Right renal cortex interstitium (tissue), 3 donors: Measurements from ENCODE around the gene GALNT10. TPM values are rescaled to one million over a fixed set of nuclear protein-coding genes. Genes with fewer than 3 reads are reported as not detected.
A peak's percentile ranks its signal among the peaks of the same experiment; 100 is the strongest.
"Not testable (repeated sequence)": the region's sequence is repeated elsewhere in the genome, so short reads cannot be mapped to it uniquely, and the experiment has no call there.

Experiments used
- DNase-seq, 3 donors: peaks; one replicate each; pipeline ENCODE4 v3.0.0-alpha.2; 2013; ENCODE audit warnings: low read depth in 3 of 3, low spot score in 2 of 3
- polyA plus RNA-seq, 3 donors: library from polyadenylated mRNA; unstranded; fragments of 120-200 nt; gene quantifications; one replicate each; pipeline ENCODE4 v1.2.1, GENCODE V29; 2013; ENCODE audit not compliant: insufficient read length in 3 of 3

GALNT10 gene
- polyA plus RNA-seq, 3 donors = 25.7 to 29.4 (median 27.4) TPM

DNA sequence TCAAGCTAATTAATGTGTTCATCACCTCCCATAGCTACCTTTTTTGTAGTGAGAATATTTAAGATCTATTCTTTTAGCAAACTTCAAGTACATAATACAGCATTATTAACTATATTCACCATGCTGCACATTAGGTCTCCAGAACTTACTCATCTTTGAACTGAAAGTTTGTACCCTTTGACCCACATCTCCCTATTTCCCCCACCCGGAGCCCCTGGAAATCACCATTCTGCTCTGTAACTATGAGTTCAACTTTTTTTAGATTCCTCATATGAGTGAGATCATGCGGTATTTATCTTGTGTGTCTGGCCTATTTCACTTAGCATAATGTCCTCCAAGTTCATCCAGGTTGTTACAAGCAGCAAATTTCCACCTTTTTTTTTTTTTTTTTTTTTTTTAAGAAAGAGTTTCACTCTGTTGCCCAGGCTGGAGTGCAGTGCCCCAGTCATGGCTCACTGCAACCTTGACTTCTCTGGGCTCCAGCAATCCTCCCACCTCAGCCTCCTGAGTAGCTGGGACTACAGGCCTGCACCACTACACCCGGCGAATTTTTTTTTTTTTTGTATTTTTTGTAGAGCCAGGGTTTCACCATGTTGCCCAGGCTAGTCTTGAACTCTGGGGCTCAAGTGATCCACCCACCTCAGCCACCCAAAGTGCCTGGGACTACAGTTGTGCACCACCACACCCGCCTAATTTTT, 154.9 kb downstream of the GALNT10 start:
- DNase-seq = no peak

DNA sequence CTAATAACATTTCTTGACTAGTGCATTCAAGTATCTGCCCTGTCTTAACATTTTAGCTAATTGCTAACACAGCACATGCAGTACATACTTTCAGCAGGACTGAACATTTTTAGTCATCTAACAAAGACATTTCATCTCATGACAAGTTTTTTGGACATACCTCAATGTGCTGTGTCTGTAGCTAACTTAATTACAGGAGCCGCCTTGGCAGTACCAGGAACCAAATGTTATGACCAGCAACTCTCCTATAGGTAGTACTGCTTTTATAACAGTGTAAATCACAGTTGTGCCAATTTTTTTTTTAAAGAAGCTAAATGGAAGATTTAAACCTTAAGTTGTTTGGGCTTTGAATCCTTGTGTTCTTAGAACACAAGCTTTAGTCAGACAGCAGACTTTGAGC, 155.9 kb downstream of the GALNT10 start:
- DNase-seq = no peak

DNA sequence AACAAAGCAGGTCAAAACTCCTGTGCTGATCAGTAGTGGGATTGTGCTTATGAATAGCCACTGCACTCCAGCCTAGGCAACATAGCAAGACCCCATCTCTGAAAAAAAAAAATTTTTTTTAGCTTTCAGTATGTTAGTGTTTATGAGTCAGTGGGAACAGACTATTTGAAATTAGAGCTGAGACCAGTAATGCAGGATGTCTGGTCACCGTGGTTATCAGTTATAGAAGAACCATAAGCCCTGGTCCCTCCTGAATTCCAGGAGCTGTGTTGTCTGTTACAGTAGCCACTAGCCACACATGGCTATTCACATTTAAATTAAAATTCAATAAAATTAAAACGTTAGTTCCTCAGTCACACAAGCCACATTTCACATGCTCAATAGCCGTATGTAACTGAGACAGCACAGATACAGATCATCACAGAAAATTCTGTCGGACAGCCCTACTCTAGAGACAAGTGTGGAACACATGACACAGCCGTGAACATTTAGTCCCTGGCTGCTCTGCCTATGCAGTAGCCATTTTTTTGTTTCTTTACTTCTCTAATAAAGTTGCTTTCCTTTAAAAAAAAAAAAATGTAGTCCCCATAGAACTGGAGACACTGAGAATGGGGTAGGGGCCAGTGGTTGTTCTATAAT, 159.2 kb downstream of the GALNT10 start:
- no peak for DNase-seq

DNA sequence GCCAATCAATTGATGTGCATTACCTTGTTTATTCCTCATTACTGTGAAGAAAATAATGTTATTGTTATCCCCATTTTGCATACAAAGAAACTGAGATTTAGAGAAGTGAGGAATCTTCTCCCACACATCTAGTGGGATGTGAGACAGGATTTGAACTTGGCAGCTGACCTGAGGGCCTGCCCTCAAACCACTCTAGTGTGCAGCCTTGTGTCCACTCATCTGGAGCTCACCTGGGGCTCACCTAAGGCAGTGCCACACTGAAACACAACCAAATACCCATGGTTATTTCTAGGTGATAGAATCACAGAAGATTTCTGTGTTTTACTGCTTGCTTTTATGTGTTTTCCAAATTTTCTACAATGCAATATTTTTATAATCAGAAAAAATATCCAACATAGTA, 160.6 kb downstream of the GALNT10 start:
- DNase-seq = no peak

DNA sequence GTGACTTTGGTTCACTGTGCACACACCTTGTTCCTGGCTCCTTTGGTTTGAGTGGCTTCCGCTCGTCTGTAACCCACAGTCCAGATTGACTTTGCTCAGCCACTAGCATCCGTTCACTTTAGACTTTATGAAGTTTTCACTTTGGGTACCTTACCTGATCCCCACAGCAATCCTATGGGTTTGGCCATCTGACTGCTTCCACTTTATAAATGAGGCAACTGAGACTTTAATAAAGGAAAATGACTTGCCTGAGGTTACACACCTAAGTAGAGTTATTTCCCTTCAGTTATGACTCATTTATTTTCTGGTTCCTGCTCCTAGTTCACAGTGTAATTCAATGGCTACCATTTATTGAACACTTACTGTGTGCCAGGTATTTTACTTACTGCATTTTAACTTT, 161.0 kb downstream of the GALNT10 start:
- DNase-seq = no peak

DNA sequence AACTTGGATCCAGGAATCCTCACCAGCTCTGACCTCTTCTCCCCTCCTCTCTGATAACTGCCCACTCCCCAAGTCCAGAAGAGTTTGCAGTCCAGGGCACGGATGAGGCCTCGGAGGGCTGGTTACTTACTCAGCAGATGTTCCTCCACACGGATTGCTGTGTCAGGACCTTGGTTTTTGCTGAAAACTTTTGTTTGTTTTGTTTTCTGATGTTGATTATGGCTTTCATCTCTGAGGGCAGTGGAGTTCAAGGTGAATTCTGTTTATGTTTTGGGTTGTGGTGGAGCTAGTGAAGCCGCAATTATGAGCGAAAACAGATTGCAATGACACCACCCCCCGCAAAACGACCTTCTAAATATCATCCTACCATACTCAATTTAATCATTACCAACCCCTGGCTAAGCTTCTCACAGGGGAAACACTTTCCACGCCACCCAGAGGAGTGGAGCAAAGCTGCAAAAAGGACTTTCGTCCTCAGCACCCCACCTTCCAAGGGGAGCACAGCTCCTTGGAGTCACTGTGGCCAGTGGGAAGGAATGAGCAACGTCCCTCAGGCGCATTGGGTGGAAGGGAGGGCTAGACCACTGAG, 162.5 kb downstream of the GALNT10 start:
- DNase-seq = no peak

DNA sequence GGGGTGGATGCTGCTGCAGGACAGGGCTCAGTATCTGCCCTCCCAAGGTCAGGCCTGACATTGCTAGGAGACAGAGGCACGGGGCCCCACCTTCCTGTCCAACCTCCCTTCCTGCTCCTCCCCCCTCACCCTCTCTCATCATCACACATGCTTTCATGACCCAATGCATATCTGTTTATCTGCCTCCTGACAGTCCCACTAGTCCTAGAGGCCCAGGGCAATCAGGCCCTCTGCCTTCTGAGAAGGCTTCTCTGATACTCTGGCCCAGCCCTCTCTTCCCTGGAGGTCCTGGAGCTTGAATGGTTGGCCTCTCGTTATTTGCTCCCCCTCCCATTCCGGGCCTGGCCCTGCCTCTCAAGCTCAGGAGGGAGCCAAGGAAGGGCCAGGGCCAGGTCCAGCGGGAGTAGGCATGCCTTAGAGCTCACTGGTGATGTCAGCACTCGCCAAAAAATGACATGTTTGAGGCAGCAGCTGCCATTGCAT, 164.6 kb downstream of the GALNT10 start:
- no peak for DNase-seq

GRCh38 chr5:154356020-154356655, 165.6 kb downstream of the GALNT10 start:
- no peak for DNase-seq

- no peak for DNase-seq
Measured at GRCh38 chr5:154356958-154357357, 166.4 kb downstream of the GALNT10 start.

GRCh38 chr5:154358516-154359220, 168.1 kb downstream of the GALNT10 start:
- DNase-seq = peak in 1 of 3 donors; percentile 19

DNA sequence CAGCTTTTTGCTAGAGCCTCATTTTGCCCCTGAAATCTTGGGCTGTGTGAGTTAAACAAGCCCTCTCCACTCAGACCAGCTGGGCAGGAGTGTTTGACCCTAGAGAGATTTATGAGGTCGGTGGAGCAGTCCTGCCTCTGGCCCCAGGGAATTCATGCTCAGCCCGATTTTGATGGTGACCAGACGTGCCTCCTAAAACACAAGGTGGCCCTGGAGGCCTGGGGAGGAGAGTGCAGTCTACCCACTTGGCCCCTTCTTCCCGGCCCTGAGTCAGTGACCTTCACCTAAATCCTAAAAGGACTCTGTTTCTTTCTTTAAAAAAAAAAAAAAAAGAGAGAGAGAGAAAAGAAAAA, 168.7 kb downstream of the GALNT10 start:
- peak in 1 of 3 donors; percentile 23 for DNase-seq

DNA sequence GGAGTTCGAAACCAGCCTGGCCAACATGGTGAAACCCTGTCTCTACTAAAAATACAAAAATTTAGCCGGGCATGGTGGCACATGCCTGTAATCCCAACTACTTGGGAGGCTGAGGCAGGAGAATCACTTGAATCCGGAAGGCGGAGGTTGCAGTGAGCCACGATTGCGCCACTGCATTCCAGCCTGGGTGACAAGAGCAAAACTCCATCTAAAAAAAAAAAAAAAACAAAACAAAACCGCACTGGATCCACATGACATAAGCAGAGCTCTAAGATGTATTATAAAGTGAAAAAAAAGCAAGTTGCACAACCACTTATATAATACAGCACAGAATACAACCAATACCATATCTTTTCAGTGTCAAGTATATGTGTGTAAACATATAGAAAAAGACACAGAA, 169.7 kb downstream of the GALNT10 start:
- DNase-seq = not testable (repeated sequence)

GRCh38 chr5:154363411-154363810, 172.9 kb downstream of the GALNT10 start:
- DNase-seq = no peak

- DNase-seq = no peak
Measured at GRCh38 chr5:154364771-154365170, 174.2 kb downstream of the GALNT10 start.

DNA sequence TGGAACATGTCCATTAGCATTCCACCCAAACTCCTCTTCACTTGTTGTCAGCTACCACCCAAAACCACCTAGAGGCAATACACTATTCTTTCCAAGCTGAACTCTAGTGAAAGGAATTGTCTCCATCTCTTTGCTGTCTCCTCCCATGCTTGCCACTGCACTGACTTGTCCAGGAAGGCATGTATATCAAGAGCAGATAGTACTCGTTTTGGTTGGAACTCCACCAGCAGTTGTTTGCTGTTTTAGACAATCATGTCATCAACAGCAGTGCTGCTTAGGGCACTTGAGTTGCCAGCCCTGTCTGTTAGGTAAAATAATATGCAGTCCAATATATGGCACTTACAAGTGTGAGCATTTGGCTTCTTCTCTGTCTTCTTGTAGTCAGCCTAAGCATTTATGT, 175.3 kb downstream of the GALNT10 start:
- no peak for DNase-seq

GRCh38 chr5:154366353-154366752, 175.8 kb downstream of the GALNT10 start:
- DNase-seq = no peak

DNA sequence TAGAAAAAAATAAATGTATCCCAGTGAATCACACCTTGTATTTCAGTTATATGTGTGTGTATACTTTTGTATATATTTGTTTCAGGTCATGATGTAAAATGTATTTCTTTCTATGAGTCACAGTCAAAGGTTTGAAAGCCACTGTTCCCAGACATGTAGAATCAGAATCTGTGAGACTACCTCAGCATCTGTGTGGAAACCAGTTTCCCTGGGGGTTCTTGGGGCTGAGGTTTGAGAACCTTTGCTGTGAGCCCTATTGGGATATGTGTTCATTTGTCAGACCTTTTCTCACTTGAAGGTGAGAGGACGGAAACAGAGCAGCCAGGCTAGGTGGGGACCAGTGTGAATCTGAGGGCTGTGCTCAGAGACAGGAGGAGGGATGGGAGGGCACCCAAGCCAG, 176.6 kb downstream of the GALNT10 start:
- no peak for DNase-seq

GRCh38 chr5:154368041-154368800, 177.7 kb downstream of the GALNT10 start:
- DNase-seq = no peak

- DNase-seq = no peak
Measured at GRCh38 chr5:154369682-154370081, 179.1 kb downstream of the GALNT10 start.

- DNase-seq = no peak
Measured at GRCh38 chr5:154370119-154370518, 179.6 kb downstream of the GALNT10 start.
